Thyroid gland (tissue), 4 donors: ENCODE data around the gene UTP4.

Source experiments
- CTCF ChIP-seq, 6 experiments: fragments of 200-600 bp in 3 of 6; fragments of 450-650 bp in 3 of 6; sonication (generic) in 3 of 6; IDR thresholded peaks; one replicate each; pipeline ENCODE4 v1.5.1; 2016 to 2019; ENCODE audit warnings: antibody characterized with exemption in 6 of 6, mild to moderate bottlenecking in 2 of 6, inconsistent platforms in 1 of 6, moderate library complexity in 1 of 6
- POLR2A ChIP-seq, 2 donors: fragments of 450-650 bp; IDR thresholded peaks; one replicate each; pipeline ENCODE4 v1.6.1; 2017; ENCODE audit warnings: antibody characterized with exemption in 2 of 2, mild to moderate bottlenecking in 2 of 2, moderate library complexity in 1 of 2

GRCh38 chr16:69188716-69189115, 56.3 kb downstream of the UTP4 start:
- TF ChIP-seq CTCF (IDR thresholded peaks at IDR 0.05) (no peak), POLR2A (IDR thresholded peaks at IDR 0.05) (no peak)
